HepG2 (cell line): ENCODE measurements around the gene CIART. TPM values are rescaled to one million over a fixed set of nuclear protein-coding genes. Genes with fewer than 3 reads are reported as not detected.

Source experiments
- DZIP1 ChIP-seq: sonication (generic); formaldehyde crosslinking; IDR thresholded peaks from 2 replicates; pipeline ENCODE4 v1.5.0; 2020; ENCODE audit warnings: mild to moderate bottlenecking, missing genetic modification reagents
- EED ChIP-seq: sonication (generic); formaldehyde crosslinking; IDR thresholded peaks from 2 replicates; pipeline ENCODE4 v1.5.0; 2020; ENCODE audit warnings: mild to moderate bottlenecking, missing genetic modification reagents
- FOXK2 ChIP-seq: fragments of 450-650 bp; IDR thresholded peaks from 2 replicates; pipeline ENCODE4 v1.6.1; 2016
- KDM1A ChIP-seq: IDR thresholded peaks from 2 replicates; pipeline ENCODE4 v1.6.1; 2016; ENCODE audit warnings: missing compliant biosample characterization
- MZF1 ChIP-seq: sonication (generic); formaldehyde crosslinking; IDR thresholded peaks from 2 replicates; pipeline ENCODE4 v1.8.1; 2023; ENCODE audit warnings: mild to moderate bottlenecking, missing genetic modification reagents, borderline replicate concordance
- NCOA2 ChIP-seq: sonication (generic); formaldehyde crosslinking; IDR thresholded peaks from 2 replicates; pipeline ENCODE4 v1.8.0; 2022; ENCODE audit warnings: inconsistent platforms
- NFE2 ChIP-seq: sonication (generic); formaldehyde crosslinking; IDR thresholded peaks from 2 replicates; pipeline ENCODE4 v1.4.0; 2020; ENCODE audit warnings: missing genetic modification reagents
- NFIB ChIP-seq: sonication (generic); formaldehyde crosslinking; IDR thresholded peaks from 2 replicates; pipeline ENCODE4 v1.9.0; 2021; ENCODE audit warnings: missing genetic modification reagents, mild to moderate bottlenecking, borderline replicate concordance
- NR2C2 ChIP-seq: sonication (generic); formaldehyde crosslinking; IDR thresholded peaks from 2 replicates; pipeline ENCODE4 v1.4.0; 2020; ENCODE audit warnings: missing genetic modification reagents, mild to moderate bottlenecking, moderate library complexity, borderline replicate concordance
- NR2F1 ChIP-seq, 2 experiments: fragments of 450-650 bp in 1 of 2; formaldehyde crosslinking in 1 of 2; IDR thresholded peaks; 2 replicates each; pipeline versions ENCODE4 v1.5.0 to v1.6.1; 2016 to 2020; ENCODE audit warnings: mild to moderate bottlenecking in 1 of 2, missing compliant biosample characterization in 1 of 2, missing genetic modification reagents in 1 of 2, moderate library complexity in 1 of 2
- NR2F2 ChIP-seq: IDR thresholded peaks from 2 replicates; pipeline ENCODE4 v1.6.1; 2012; ENCODE audit warnings: low read depth, inconsistent platforms, borderline replicate concordance
- ZBED4 ChIP-seq: sonication (generic); formaldehyde crosslinking; IDR thresholded peaks from 2 replicates; pipeline ENCODE4 v1.4.0; 2020; ENCODE audit warnings: missing genetic modification reagents, borderline replicate concordance
- ZBTB21 ChIP-seq: sonication (generic); formaldehyde crosslinking; IDR thresholded peaks from 2 replicates; pipeline ENCODE4 v1.4.0; 2020; ENCODE audit warnings: missing genetic modification reagents
- ZBTB38 ChIP-seq: sonication (generic); formaldehyde crosslinking; IDR thresholded peaks from 2 replicates; pipeline ENCODE4 v1.5.1; 2020; ENCODE audit warnings: mild to moderate bottlenecking, missing genetic modification reagents
- ZMYM3 ChIP-seq: sonication (generic); formaldehyde crosslinking; IDR thresholded peaks from 2 replicates; pipeline ENCODE4 v1.5.1; 2020; ENCODE audit warnings: mild to moderate bottlenecking, missing genetic modification reagents
- ZNF12 ChIP-seq: sonication (generic); formaldehyde crosslinking; IDR thresholded peaks from 2 replicates; pipeline ENCODE4 v1.5.0; 2020; ENCODE audit warnings: missing genetic modification reagents
- ZNF431 ChIP-seq: sonication (generic); formaldehyde crosslinking; IDR thresholded peaks from 2 replicates; pipeline ENCODE4 v1.9.0; 2022; ENCODE audit warnings: missing genetic modification reagents, low read depth, mild to moderate bottlenecking, borderline replicate concordance
- ZNF749 ChIP-seq: sonication (generic); formaldehyde crosslinking; IDR thresholded peaks from 2 replicates; pipeline ENCODE4 v1.8.0; 2022; ENCODE audit warnings: mild to moderate bottlenecking, missing genetic modification reagents, moderate library complexity, borderline replicate concordance
- polyA plus RNA-seq, 8 experiments: library from polyadenylated mRNA; depleted of rRNA in 3 of 8; stranded (reverse) in 7 of 8; unstranded in 1 of 8; fragments of >200 nt; fragmentation: Illumina TruSeq in 4 of 8; extraction: Trizol in 4 of 8; gene quantifications; 2 replicates each; pipeline versions ENCODE4 v1.2.1 to v1.2.3, GENCODE V29; 2011 to 2016; ENCODE audit warnings: low read depth in 4 of 8, missing spikeins in 1 of 8, mixed read lengths in 1 of 8; ENCODE audit not compliant: insufficient read depth in 1 of 8
- total RNA-seq, 5 experiments: library from RNA; depleted of rRNA; stranded (reverse); fragments of >200 nt; fragmentation: Illumina TruSeq; extraction: Trizol; gene quantifications; 2 replicates each; pipeline ENCODE4 v1.2.3, GENCODE V29; 2016; ENCODE audit warnings: low read depth in 1 of 5
- TF ChIP-seq, protein P1 (sequence below): IDR thresholded peaks from 2 replicates; pipeline ENCODE4 v1.6.1; 2016; ENCODE audit warnings: control low read depth
- TF ChIP-seq, protein P2 (sequence below): sonication (generic); formaldehyde crosslinking; IDR thresholded peaks from 2 replicates; pipeline ENCODE4 v1.8.0; 2022; ENCODE audit warnings: low read depth, missing genetic modification reagents

Gene CIART
- total and polyA plus RNA-seq, 2 of the 13 experiments (the other 11 are each of a cell fraction or from before 2014, with no cell fraction given) = 0.58 TPM; not detected in 1

- peak; percentile 89 for TF ChIP-seq ZNF749 (CRISPR knock-in tag)
- TF ChIP-seq, protein P1, sequence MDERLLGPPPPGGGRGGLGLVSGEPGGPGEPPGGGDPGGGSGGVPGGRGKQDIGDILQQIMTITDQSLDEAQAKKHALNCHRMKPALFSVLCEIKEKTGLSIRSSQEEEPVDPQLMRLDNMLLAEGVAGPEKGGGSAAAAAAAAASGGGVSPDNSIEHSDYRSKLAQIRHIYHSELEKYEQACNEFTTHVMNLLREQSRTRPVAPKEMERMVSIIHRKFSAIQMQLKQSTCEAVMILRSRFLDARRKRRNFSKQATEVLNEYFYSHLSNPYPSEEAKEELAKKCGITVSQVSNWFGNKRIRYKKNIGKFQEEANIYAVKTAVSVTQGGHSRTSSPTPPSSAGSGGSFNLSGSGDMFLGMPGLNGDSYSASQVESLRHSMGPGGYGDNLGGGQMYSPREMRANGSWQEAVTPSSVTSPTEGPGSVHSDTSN (CRISPR knock-in tag) = peak; percentile 93
- no peak for TF ChIP-seq ZBTB21 (CRISPR knock-in tag)
- no peak for TF ChIP-seq DZIP1 (CRISPR knock-in tag)
- TF ChIP-seq NR2C2 (CRISPR knock-in tag) = peak; percentile 42; the same call in 1 of the 2 replicates
- TF ChIP-seq FOXK2 = peak; percentile 63; the same call in 1 of the 2 replicates
- TF ChIP-seq NR2F2 = no peak
- TF ChIP-seq KDM1A = no peak
- peak; percentile 74 for TF ChIP-seq ZNF12
- TF ChIP-seq NFIB = no peak
- TF ChIP-seq MZF1 (CRISPR knock-in tag) = no peak
- TF ChIP-seq NCOA2 = peak; percentile 49; the same call in 1 of the 2 replicates
- TF ChIP-seq EED = peak; percentile 45; the same call in 1 of the 2 replicates
- peak; percentile 45; the same call in 1 of the 2 replicates for TF ChIP-seq ZMYM3 (CRISPR knock-in tag)
- TF ChIP-seq NFE2 = no peak
- no peak for TF ChIP-seq NR2F1 (CRISPR knock-in tag; IDR thresholded peaks at IDR 0.05)
- TF ChIP-seq ZBED4 (CRISPR knock-in tag) = 0 out of 2 replicates have a peak, but pooled peaks have one; percentile 7
- peak; percentile 68; the same call in 1 of the 2 replicates for TF ChIP-seq ZBTB38 (CRISPR knock-in tag)
- TF ChIP-seq, protein P2, sequence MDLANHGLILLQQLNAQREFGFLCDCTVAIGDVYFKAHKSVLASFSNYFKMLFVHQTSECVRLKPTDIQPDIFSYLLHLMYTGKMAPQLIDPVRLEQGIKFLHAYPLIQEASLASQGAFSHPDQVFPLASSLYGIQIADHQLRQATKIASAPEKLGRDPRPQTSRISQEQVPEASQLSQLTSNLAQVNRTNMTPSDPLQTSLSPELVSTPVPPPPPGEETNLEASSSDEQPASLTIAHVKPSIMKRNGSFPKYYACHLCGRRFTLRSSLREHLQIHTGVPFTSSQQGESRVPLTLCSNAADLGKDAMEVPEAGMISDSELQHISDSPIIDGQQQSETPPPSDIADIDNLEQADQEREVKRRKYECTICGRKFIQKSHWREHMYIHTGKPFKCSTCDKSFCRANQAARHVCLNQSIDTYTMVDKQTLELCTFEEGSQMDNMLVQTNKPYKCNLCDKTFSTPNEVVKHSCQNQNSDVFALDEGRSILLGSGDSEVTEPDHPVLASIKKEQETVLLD (CRISPR knock-in tag) = peak; percentile 87; the same call in 1 of the 2 replicates
- peak; percentile 83; the same call in 1 of the 2 replicates for TF ChIP-seq ZNF431
Observed at GRCh38 chr1:150235852-150236613, 46.3 kb upstream of the CIART start, which contains the start of gene ANP32E (continued).
